ENCODE results near the gene LRIG3. TPM values are rescaled to one million over a fixed set of nuclear protein-coding genes. Genes with fewer than 3 reads are reported as not detected.

Gene LRIG3
- total RNA-seq, 2 donors from 2014 or later, result 25.2 to 31.7 TPM

- H3K36me3 ChIP-seq, result no peaks in the 10 kb centered on the region
- intact Hi-C loops (cut with DNase I), result no loop called here
- no peak overlapping the region for H3K27ac ChIP-seq
- no peak for DNase-seq (ENCODE audit: low spot score)
- TF ChIP-seq POLR2AphosphoS5 (IDR thresholded peaks at IDR 0.05) (no peak), POLR2A (IDR thresholded peaks at IDR 0.05) (no peak)
- TF ChIP-seq, protein P1, sequence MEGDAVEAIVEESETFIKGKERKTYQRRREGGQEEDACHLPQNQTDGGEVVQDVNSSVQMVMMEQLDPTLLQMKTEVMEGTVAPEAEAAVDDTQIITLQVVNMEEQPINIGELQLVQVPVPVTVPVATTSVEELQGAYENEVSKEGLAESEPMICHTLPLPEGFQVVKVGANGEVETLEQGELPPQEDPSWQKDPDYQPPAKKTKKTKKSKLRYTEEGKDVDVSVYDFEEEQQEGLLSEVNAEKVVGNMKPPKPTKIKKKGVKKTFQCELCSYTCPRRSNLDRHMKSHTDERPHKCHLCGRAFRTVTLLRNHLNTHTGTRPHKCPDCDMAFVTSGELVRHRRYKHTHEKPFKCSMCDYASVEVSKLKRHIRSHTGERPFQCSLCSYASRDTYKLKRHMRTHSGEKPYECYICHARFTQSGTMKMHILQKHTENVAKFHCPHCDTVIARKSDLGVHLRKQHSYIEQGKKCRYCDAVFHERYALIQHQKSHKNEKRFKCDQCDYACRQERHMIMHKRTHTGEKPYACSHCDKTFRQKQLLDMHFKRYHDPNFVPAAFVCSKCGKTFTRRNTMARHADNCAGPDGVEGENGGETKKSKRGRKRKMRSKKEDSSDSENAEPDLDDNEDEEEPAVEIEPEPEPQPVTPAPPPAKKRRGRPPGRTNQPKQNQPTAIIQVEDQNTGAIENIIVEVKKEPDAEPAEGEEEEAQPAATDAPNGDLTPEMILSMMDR (IDR thresholded peaks at IDR 0.05), result no peak
- no peaks in the 10 kb centered on the region for H3K4me1 ChIP-seq (replicated peaks)
- no peaks in the 10 kb centered on the region for H3K9me3 ChIP-seq
- WGBS, result 84% methylated on average over 3 of the region's 3 CpGs
- H3K27me3 ChIP-seq (replicated peaks; ENCODE audit: insufficient read depth), result no peaks in the 10 kb centered on the region
- no peak overlapping the region for H3K4me3 ChIP-seq
Observed at GRCh38 chr12:58965568-58965967, 45.3 kb upstream of the LRIG3 start.

- H3K9me3 ChIP-seq, result no peaks in the 10 kb centered on the region
- TF ChIP-seq POLR2AphosphoS5 (IDR thresholded peaks at IDR 0.05) (no peak), POLR2A (IDR thresholded peaks at IDR 0.05) (no peak)
- TF ChIP-seq, protein P1 (IDR thresholded peaks at IDR 0.05), result no peak
- no peaks in the 10 kb centered on the region for H3K27me3 ChIP-seq (replicated peaks; ENCODE audit: insufficient read depth)
- no peaks in the 10 kb centered on the region for H3K36me3 ChIP-seq
- 52% methylated on average over 1 of the region's 1 CpG for WGBS
- H3K4me1 ChIP-seq (replicated peaks), result no peaks in the 10 kb centered on the region
- no peak for DNase-seq (ENCODE audit: low spot score)
- intact Hi-C loops (cut with DNase I), result no loop called here
- H3K4me3 ChIP-seq, result no peak overlapping the region
- H3K27ac ChIP-seq, result no peak overlapping the region
Observed at GRCh38 chr12:58963844-58964243, 43.5 kb upstream of the LRIG3 start.

- H3K9me3 ChIP-seq, result no peaks in the 10 kb centered on the region
- H3K27ac ChIP-seq, result no peak overlapping the region
- no peaks in the 10 kb centered on the region for H3K4me1 ChIP-seq (replicated peaks)
- no peak for DNase-seq (ENCODE audit: low spot score)
- H3K27me3 ChIP-seq (replicated peaks; ENCODE audit: insufficient read depth), result no peaks in the 10 kb centered on the region
- intact Hi-C loops (cut with DNase I), result no loop called here
- no peak overlapping the region for H3K4me3 ChIP-seq
- WGBS, result 85% methylated on average over 4 of the region's 4 CpGs
- TF ChIP-seq POLR2AphosphoS5 (IDR thresholded peaks at IDR 0.05), result no peak
- no peak for TF ChIP-seq POLR2A (IDR thresholded peaks at IDR 0.05)
- TF ChIP-seq, protein P1 (IDR thresholded peaks at IDR 0.05), result no peak
- no peaks in the 10 kb centered on the region for H3K36me3 ChIP-seq
Observed at GRCh38 chr12:58961906-58962305, 41.6 kb upstream of the LRIG3 start.

DNA sequence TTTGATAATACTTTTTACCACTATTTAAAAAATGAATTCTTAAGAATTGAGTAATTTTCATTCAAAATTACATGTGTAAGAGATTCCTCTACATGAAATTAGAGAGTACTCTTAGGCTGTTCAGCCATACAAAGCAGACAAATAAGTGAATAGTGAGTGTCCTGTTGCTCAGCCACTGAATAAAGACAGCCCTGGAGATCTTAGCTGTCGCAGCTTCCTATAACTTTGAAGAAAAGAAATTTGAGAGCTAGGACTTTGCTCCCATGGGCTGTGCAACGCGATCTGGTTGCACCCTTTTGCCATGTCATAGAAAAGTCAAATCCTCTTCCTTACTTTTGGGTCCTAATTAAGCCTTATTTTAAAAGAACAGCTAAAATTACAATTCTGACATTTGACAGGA lies 40.9 kb upstream of the LRIG3 start:
- intact Hi-C loops (cut with DNase I), result no loop called here
- H3K4me1 ChIP-seq (replicated peaks), result no peaks in the 10 kb centered on the region
- no peaks in the 10 kb centered on the region for H3K9me3 ChIP-seq
- no peak overlapping the region for H3K4me3 ChIP-seq
- no peaks in the 10 kb centered on the region for H3K27me3 ChIP-seq (replicated peaks; ENCODE audit: insufficient read depth)
- TF ChIP-seq POLR2AphosphoS5 (IDR thresholded peaks at IDR 0.05), result no peak
- TF ChIP-seq, protein P1 (IDR thresholded peaks at IDR 0.05), result no peak
- TF ChIP-seq POLR2A (IDR thresholded peaks at IDR 0.05), result no peak
- H3K36me3 ChIP-seq, result no peaks in the 10 kb centered on the region
- WGBS, result 44% methylated on average over 3 of the region's 3 CpGs
- DNase-seq (ENCODE audit: low spot score), result no peak
- H3K27ac ChIP-seq, result no peak overlapping the region

GRCh38 chr12:58959639-58960300 lies 39.5 kb upstream of the LRIG3 start:
- intact Hi-C loops (cut with DNase I), result no loop called here
- TF ChIP-seq, protein P1 (IDR thresholded peaks at IDR 0.05), result no peak
- TF ChIP-seq POLR2A (IDR thresholded peaks at IDR 0.05) (no peak), POLR2AphosphoS5 (IDR thresholded peaks at IDR 0.05) (no peak)
- H3K4me3 ChIP-seq, result no peak overlapping the region
- no peaks in the 10 kb centered on the region for H3K9me3 ChIP-seq
- no peaks in the 10 kb centered on the region for H3K36me3 ChIP-seq
- no peak overlapping the region for H3K27ac ChIP-seq
- 34% methylated on average over 1 of the region's 1 CpG for WGBS
- H3K4me1 ChIP-seq (replicated peaks), result no peaks in the 10 kb centered on the region
- H3K27me3 ChIP-seq (replicated peaks; ENCODE audit: insufficient read depth), result no peaks in the 10 kb centered on the region
- DNase-seq (ENCODE audit: low spot score), result no peak

Data from prostate gland (tissue), 2 donors.